Hematopoietic multipotent progenitor cell treated with erythropoietin and hydrocortisone succinate and interleukin-3 and kit ligand, for 6 days (in vitro differentiated cells): ENCODE data around the gene EYS.

Experiments used
- DNase-seq: peaks from one replicate; pipeline ENCODE4 v3.0.0-alpha.2; 2015

The EYS gene

DNA sequence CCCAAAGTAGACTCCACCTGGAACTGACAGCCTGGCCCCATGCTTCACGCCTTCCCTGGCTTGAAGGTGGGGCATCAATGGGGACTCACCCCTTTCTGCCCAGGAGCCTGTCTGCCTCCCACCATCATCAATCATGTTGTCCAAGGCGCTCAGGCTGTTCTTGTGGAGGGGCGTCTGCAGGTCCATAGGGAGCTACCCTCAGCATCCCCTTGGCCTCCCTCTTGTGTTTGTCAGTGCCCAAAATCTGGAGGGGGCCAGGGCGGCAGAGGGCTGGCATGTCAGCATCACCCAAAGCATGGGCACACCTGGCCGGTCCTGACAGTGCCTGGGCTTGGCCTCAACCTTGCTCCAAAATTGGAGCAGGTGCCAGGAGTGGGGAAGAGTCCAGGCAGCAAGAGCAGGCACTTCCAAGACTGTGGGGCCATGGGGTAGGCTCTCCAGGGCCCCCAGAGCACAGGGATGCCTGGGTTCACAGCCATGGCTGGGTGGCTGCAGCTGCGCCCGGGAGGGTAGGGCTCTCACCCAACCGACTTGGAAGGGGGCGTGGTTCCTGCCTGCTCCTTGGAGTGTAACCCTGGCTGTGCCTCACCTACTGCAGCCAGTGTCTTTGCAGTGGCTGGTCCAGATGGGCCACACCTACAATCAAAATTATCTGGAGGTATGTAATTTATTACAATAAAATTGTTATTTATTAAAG is 903.4 kb downstream of the EYS start:
- DNase-seq: no peak

DNA sequence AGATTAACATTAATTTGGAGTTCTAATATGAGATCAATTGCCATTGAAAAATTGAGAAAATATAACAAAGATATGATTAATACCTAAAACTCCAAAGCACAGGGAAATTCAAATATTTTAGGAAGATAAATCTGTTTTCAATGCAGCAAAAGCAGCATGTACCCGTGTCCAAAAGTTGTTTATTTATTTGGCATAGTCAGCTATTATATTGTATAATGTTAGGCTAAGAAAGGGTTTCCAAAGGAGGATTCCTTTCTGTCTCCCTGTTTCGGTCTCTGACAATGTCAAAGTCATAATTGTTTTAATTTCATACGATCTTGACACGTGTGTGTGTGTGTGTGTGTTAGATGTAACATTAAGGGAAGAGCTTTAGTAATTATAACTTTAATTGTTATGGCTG is 914.5 kb downstream of the EYS start:
- DNase-seq: no peak

DNA sequence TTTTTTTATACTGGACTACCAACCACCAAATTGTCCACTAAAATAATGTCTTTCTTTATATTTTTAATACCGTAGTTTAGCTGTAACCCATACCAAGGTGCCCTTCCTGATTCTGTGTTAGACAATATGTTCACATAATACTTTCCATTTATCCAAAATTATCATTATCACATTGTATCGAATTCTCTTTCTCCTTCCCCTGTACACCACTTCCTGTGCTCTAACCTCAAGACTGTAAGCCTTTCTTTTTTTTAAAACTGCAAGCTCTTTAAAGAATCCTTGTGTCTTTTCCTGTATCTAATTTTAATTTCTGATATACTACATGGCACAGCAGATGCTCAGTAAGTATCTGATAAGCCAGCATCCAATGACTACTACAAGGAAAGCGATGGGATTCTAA is 917.5 kb downstream of the EYS start:
- DNase-seq: peak; percentile 27

DNA sequence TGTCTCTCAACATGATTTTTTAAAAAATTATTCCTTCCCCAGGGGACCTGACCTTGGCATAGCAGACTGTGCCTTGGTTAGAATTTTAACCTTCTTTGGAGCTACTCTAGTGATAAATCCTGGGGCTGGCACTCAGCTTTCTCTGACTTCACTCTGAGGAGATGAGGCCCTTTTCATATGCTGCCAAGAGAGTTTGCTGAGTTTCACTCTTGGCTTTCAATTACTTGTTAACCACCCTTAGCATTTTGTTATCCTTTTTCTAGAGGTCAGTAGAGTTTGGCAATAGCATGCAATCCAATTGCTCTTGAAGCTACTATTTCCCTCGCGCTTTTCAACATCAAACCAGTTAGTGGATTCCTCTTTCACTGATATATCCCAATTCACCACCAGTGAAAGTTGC is 920.3 kb downstream of the EYS start:
- no peak for DNase-seq

DNA sequence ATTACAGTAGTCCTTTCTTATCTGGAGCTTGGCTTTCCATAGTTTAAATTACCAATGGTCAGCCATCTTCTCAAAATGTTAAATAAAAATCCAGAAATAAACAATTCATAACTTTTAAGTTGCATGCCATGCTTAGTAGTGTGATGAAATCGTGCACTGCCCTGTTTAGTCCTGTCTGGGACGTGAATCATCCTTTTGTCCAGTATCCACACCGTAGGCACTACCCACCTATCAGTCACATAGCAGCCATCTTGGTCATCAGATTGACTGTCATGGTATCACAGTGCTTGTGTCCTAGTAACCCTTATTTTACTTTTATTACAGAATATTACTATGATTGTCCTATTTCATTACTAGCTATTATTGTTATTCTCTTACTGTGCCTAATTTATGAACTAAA is 924.1 kb downstream of the EYS start:
- DNase-seq: no peak

DNA sequence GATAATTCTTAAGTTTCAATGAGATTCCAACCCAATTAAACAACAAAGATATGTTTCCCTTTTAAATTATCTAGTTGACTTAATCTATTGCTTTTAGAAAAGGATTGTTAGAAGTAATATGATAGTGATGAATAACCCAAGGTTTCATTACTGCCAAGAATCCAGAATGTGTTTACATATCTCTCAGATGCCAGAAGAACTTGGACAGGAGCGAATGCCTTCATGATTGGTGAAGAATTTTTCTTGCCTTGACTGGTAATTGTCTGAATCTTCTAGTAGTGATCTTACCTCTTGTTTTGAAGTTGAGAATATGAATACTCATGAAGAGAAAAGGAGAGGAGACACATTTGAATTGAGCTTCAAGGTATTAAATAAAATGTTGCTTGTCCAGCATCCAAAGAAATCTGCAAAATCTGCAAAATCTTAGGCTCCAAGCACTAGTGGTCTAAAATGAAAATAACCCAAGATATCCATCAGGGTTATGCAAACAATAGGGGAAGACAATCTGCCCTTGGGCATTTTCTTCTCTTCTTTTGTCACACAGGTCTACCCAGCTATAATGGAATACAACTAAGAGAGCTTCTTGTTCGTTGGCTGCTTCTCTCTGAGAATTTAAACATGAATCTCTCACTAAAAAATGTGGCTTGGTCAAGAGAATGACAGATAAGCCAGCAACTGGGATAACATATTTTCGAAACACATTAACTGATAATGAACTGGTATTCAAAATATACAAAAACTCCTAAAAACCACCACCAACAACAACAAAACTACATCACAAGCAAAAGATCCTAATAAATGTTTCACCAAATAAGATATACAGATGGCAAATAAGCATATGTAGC is 928.9 kb downstream of the EYS start:
- DNase-seq: no peak

DNA sequence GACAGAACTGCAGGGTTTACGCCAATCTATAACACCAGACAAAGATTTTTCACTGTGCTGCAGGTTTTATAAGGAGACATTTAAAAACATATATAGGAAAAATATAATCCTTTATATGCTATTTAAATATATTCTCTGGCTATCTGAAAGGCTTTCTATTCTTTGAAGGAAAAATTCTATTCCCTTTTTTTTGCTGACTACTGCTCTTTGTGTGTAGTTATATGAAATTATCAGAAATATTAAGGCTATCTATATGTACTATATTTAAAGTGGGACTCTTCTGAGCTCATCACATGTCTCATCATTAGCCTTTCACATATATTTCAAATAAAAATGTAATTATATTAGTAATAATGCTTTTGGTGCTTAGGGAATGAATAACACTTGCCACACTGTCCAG is 930.7 kb downstream of the EYS start:
- no peak for DNase-seq

DNA sequence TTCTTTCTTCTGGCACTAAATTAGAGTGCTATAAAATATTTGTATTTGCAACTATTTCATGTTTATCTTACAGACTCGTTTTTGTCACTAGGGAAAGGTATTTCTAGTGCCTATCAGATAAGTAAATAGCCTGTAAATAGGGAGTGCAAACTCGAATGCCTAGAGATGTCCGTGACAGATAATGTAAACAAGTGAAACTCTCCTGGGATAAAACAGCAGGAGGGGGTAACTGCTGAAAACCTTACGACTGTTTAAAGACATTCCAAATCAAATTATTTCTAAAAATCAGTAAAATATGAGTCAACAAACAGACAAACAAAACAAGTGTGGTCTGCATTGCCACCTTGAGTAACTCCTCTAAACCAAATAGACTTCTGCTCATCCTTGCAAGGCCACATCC is 932.1 kb downstream of the EYS start:
- DNase-seq: no peak

DNA sequence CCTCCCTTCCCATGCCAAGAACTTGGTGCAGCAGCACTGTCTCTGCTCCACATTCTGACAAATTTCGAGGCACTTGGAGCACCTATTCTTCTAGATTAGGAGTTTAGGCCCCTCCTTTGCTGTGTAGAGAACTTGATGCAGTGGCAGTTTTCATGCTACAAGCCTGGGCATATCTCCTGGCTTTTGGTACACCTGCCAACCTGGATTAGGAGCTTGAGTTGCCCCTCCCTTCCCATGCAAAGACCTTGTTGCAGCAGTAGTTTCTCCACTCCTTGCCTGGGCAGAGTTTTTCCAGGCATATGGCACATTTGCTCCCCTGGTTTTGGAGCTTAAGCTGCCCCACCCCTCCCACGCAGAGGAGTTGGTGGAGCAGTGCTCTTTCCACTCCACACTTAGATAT is 956.1 kb downstream of the EYS start:
- DNase-seq: no peak

DNA sequence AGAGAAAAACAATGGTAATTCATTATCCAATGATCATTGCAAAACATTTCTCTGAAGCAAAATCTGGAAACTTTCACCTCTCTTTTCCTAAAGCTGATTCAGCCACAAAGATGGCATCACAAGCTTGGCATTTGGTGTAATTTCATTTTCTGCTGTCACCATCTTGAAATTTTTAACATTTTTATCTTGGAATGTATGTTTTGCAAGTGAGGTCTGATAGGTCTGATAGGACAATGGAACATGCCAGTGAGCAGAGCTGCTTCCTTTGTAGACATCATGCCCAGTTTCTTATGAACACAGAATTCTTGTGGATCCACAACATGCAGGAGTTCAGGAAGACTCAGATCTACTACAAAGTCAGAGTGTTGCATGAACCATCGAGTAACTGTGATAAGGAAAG is 969.6 kb downstream of the EYS start:
- DNase-seq: no peak

DNA sequence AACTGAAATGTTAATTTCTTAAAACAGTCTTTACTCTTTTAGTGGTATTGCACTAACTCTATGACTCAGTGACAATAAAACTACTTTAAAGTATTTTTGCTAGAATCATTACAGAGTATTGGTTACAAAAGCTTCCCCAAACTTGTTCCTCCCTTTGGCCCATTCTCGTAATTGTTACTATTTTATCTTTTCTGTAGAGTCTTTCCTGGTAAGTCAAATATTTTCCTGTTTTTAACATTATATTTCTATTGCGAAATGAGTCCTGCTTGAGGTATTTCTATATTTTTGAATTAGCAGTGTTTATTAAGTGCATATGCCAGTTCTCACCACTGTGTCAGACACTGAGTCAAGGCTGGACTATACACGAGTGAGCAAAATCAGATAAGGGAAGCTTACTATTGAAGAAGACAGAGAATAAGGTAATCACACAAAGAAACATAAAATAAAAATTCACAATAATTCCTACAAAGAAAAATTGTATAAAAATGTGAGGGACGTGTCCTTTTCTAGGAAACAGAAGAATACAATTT is 970.5 kb downstream of the EYS start:
- peak; percentile 9 for DNase-seq

DNA sequence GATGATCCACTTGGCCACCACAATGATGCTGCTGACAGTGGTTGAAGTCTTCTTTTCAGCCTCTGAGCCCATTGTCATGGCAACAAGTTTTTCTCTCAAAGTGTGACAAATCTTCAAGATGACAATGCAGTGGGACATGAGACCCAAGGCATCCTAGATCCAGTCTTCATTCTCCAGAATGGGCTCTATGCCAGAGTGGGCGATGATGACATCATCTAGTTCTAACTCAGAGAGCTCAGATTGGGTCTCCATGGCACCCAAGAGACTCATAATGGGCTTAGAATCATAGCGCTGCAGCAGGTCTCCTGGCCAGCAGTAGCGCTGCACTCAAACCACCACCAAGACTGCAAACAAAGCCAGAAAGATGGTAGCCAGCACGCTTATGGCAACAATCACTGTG is 973.6 kb downstream of the EYS start:
- DNase-seq: no peak

DNA sequence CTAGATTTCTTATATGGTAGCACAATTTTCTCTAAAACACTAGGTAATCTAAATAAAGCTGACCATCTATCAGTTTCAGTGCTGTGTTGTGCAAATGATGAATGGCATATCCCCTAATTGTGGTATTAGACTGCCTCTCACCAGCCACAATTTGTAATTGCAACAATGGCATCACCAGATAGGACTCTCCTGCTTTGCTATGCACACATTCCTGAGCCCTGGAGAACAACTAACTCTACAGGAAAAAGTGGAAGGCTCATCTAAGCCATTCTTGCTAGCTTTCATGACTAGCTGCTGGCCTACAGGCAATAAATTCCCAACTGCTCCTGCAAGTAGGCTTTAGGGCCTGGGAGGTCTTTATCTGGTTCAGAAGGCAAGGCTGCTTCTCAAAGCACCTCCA is 974.1 kb downstream of the EYS start:
- peak; percentile 5 for DNase-seq

DNA sequence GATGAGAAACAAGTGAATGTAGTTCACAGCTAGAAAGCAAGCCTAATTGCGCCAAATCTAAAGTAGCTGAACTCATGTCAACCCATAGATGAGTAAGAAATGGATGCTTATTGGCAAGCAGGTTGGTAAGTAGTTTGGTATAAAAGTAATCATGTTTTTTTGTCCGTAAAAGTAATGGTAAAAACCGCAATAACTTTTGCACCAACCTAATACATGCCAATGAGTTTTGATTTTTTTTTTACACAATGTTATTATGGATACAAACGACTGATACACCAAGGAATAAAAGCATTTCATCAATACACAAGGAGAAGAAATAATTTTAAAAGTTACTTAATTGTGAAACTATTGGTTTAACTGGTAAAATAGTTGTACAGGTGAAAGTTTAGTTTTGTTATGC is 977.5 kb downstream of the EYS start:
- DNase-seq: no peak

DNA sequence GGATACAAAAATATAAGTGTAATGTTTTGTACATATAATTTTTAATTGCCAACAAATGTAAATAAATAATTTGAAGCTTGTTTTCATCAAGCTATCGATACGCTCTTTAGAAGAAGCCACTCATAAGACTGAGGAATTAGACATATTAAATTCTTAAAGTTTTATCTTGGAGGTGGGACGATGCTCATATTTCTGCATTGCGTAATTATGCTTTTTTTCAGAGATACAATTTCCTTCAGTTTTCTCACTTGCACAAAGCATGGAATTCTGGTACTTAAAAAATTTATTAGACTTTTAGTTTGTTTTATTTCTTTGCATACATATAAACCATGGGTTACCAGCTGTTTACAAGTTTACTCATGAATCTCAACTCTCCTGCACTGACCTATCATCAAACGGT is 980.0 kb downstream of the EYS start:
- DNase-seq: no peak

DNA sequence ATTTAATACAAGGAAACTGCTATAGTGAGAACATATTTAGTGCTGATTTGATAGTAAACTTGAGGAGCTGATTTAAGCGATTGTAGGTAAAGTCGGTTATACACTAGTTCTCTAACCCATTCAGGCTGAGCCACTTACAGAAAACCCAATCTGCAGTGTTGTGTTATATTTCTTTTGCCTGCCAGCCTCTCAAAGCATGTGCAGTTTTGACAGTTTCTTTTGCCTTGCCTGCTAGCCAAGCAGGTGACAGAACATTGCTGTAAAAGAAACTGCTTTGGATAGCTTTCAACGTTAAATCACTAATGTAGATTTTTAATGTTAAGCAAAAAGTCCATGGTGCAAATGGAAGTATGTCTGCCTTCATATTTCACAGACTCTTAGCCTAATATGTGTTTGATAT is 982.9 kb downstream of the EYS start:
- DNase-seq: no peak

DNA sequence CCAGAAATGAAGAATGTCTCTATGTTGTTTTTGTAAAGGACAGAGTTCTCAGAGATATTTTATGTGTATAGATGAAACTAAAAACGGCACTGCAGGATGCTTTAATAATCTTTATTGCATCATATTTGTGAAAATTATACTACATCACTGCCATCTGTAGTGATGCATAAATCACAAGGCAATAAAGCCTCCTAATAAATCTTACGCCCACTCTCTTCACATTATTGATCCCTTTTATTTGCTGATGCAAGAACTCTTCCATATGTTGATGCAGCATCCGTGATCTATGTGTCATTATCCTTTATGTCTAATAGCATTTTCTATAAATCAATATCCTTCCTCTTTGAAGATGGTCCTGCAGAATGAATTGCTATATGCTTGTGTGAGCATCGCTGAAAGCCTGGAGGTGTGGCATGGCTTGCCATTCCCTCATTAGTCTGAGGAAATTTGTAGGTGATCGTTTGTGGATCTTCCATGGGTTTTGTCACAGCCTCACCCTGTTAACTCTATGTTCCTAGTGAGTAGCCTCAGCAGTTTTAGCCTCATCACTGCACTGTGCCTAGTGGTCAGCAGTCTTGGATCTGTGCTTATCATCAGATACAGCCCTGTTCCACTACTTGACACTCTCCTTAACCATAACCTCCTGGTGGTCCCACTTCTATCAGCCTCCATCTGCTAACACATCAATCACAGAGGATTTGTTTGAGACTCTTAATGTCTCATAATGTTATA is 983.5 kb downstream of the EYS start:
- no peak for DNase-seq

DNA sequence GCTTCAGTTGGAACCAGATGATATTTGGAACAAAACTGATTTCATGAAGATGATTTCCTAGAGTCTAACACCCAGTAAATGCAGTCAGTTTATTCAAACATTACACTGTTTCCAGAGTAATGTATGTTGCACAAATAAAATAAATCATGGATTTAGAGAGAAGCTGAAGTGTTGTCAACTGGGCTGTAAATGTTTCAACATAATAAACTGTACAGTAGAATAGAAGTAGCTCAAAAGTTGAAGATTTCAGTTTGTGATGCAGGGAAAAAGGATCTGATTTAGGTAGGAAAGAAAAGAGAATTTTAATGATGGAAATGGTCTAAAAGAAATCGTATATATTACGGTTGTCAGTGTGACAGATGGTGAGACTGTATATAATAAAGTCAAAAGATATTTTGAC is 985.2 kb downstream of the EYS start:
- DNase-seq: no peak

DNA sequence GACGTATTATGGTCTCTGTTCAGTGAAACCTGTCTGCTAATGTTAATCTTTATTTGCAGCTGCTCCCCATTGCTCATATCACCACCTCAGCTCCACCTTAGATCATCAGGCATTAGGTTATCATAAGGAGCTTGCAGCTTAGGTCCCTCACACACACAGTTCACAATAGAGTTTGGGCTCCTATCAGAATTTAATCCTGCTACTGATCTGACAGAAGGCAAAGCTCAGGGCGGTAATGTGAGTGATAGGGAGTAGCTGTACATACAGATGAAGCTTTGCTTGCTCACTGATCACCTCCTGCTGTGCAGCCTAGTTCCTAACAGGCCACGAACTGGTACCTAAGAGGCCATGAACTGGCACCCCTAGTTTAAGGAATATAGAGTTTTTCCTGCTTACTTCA is 989.7 kb downstream of the EYS start:
- no peak for DNase-seq

DNA sequence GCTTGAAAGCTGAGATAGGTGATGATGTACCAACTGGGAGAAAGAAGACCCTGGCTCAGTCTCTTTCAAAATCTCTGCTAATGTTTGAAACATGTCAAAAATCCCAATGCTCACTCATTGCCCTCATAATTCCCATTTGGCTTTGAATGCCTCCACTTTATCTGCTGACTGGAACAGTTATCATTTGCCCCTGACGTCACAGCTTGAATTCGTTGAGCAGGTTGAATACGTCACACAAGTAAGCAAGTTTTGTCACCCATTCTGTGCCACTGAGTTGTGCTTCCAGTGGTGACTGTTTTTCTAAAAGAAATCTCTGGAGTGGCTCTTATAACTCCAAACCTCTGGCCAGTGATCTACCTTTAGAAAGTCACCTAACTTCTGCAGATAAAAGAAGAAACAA is 991.4 kb downstream of the EYS start:
- no peak for DNase-seq

DNA sequence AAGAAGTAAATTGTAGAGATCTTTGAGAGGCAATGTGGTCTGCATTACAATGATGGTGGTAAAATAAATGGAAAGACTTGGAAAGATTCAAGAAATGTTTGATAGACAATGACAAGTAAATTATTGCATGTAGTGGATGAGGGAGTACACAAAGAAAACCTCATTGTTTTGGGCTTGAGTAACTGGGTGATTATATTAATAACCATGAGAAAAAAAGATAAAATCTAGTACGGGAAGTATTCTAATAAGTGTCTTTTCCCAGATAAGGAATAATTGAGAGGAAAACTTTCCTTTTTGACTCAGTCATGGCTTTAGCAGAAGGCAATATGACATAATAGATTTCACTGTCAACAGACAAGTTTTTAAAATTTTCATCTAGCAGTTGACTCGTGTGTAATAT is 993.0 kb downstream of the EYS start:
- no peak for DNase-seq

DNA sequence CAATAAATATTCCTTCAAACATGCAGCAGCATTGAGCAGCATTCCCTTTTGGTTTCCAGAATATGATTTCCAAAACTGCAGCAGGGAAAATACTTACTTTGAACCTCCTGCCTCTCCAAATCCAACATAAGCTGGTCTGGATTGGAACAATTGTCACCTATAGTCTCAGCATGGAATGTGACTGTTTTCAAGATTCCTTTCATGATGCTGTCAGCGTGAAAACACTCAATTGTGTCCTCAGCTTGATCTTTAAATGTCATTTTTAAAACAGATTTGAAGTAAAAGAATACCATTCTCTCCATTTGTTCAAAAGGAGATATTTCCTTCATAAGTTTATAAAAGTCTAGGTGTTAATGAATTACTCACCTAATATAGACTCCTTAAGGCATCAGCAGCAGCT is 993.9 kb downstream of the EYS start:
- no peak for DNase-seq

DNA sequence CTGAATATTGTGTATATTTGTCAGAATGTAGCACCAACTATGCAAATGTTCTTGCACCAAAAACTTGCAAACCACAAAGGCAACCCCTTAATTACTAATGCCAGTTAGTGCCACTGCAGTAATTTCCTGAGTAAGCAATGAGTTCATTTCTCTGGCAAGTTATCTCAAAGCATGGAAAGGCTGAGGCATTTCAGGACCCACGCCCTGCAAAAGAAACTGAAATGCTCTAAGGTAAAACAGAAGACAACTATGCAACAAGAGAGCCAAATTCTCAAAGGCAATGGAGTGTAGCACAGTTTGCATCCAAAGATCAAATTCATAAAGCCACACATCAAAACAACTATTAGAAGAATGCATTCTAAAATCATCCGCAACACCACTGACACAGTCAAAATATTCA is 994.4 kb downstream of the EYS start:
- DNase-seq: no peak

DNA sequence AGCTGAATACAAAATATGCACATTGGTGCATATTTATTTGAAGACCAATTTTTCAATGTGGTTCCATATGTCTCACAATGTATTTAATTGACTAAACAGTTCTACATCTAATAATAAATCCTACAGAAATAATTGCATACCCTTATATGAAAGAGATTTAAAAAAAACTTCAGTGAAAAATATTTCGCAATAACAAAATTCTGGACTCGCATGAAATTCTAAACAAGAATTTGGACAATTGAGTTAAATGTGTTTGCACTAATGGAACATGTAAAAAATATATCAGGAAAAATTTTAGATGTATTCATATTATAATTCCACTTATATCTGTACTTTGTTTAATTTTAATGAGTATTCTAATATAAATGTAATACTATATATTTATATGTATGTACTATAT is 1003.1 kb downstream of the EYS start:
- DNase-seq: no peak
